ENCODE results near the gene MYCBPAP. TPM values are rescaled to one million over a fixed set of nuclear protein-coding genes. Genes with fewer than 3 reads are reported as not detected.
A peak's percentile ranks its signal among the peaks of the same experiment; 100 is the strongest.

The MYCBPAP gene
- total and polyA plus RNA-seq, 2 experiments from 2014 or later = 0.32 to 1.4 TPM

DNA sequence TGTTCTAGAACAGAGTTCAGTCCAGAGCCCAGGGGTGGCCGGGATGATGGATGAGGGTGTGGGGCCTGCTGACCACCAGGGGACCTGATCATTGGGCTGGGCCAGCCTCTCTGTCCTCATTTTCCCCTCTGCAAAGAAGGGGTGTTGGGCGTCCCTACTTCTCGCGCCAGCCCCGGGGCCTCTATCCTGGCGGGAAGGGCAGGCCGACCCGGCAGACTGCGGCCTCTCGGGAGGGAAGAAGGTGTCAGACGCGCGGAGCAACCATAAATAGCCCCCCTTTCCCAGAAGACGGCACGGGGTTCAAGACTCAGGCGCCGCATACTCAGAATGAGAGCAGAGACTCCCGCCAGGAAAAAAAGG is 50.3 kb downstream of the MYCBPAP start:
- in situ Hi-C loops (cut with MboI) = no loop called here
- H3K4me1 ChIP-seq (ENCODE audit: insufficient read depth) = peaks cover 5% of the 10 kb centered on the region; the same call in 1 of the 2 replicates

DNA sequence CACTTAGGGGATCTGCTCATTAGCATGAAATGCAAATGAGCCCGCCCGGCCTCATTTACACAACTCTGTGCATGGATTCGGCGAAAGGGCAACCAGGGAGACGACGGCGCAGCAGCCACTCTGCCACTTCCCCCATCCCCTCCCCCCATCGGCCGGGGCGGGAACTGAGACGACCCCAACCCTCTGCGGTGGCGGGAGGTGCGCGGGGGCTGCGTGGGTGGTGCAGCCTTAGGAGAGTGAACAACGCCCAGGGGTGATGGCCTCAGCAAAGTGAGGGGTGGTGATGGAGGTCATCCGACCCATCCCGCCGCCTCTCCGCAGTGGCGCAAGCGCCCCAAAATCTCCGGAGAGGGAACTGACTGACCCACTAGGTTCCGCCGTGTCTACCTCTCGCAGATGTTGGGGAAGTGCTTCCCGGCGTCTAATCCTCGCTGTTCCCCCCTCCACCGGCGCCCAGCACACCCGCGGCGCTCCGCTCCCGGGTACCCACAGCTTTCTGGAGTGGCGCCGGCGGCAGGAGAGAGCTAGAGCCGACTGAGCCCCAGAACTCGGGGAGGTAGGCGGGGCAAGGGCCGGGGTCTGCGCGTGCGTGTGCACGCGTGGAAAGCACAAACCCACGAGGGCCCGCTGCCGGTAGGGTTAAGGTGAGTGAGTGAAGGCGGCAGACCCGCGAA is 50.8 kb downstream of the MYCBPAP start:
- Histone ChIP-seq H3F3A (ENCODE audit: insufficient read depth) (peaks cover 10% of the 10 kb centered on the region), H3K79me2 (ENCODE audit: insufficient read depth) (no peaks in the 10 kb centered on the region), H3K27ac (no peak overlapping the region), H3K4me1 (ENCODE audit: insufficient read depth) (peaks cover 5% of the 10 kb centered on the region; the same call in 1 of the 2 replicates), H4K20me1 (ENCODE audit: insufficient read depth) (no peaks in the 10 kb centered on the region), H3K36me3 (ENCODE audit: low read depth) (no peaks in the 10 kb centered on the region), H2AFZ (0 out of 2 replicates have a peak overlapping the region, but pooled peaks have one; percentile 86), H3K4me2 (ENCODE audit: unreplicated experiment) (peak overlapping the region; percentile 91), H3K9ac (no peak overlapping the region), H3K9me3 (ENCODE audit: low read depth) (no peaks in the 10 kb centered on the region), H3K4me3 (peak overlapping the region; percentile 74; the same call in 1 of the 2 replicates), H3K27me3 (replicated peaks; ENCODE audit: insufficient read depth) (peaks cover 6% of the 10 kb centered on the region), H3K9me2 (ENCODE audit: insufficient read depth) (no peaks in the 10 kb centered on the region)
- WGBS, 2 experiments (ENCODE audit: low coverage in 1 of 2, low lambda C conversion rate in 2 of 2, missing lambda C conversion rate in 2 of 2) = 19 to 21% methylated on average over 50 to 55 of the region's 55 CpGs
- TF ChIP-seq EZH2 (IDR thresholded peaks at IDR 0.05; ENCODE audit: insufficient read depth, poor library complexity, severe bottlenecking) (peak; percentile 36), EZH2phosphoT487 (IDR thresholded peaks at IDR 0.05; ENCODE audit: insufficient read depth, low read depth) (no peak)
- no peak for DNase-seq
- in situ Hi-C loops (cut with MboI) = no loop called here

More for the DNA sequence above, 50.3 kb downstream of the MYCBPAP start:
- Histone ChIP-seq H3K36me3 (ENCODE audit: low read depth) (no peaks in the 10 kb centered on the region), H4K20me1 (ENCODE audit: insufficient read depth) (no peaks in the 10 kb centered on the region), H3F3A (ENCODE audit: insufficient read depth) (peaks cover 7% of the 10 kb centered on the region), H3K9me3 (ENCODE audit: low read depth) (no peaks in the 10 kb centered on the region), H3K27me3 (replicated peaks; ENCODE audit: insufficient read depth) (peaks cover 6% of the 10 kb centered on the region), H3K9ac (no peak overlapping the region), H3K79me2 (ENCODE audit: insufficient read depth) (no peaks in the 10 kb centered on the region), H3K9me2 (ENCODE audit: insufficient read depth) (no peaks in the 10 kb centered on the region), H3K4me3 (no peak overlapping the region), H2AFZ (no peak overlapping the region), H3K4me2 (ENCODE audit: unreplicated experiment) (no peak overlapping the region), H3K27ac (no peak overlapping the region)
- TF ChIP-seq EZH2 (IDR thresholded peaks at IDR 0.05; ENCODE audit: insufficient read depth, poor library complexity, severe bottlenecking) (no peak), EZH2phosphoT487 (IDR thresholded peaks at IDR 0.05; ENCODE audit: insufficient read depth, low read depth) (no peak)
- no peak for DNase-seq
- WGBS, 2 experiments (ENCODE audit: low coverage in 1 of 2, low lambda C conversion rate in 2 of 2, missing lambda C conversion rate in 2 of 2) = 75 to 79% methylated on average over 18 of the region's 18 CpGs

DNA sequence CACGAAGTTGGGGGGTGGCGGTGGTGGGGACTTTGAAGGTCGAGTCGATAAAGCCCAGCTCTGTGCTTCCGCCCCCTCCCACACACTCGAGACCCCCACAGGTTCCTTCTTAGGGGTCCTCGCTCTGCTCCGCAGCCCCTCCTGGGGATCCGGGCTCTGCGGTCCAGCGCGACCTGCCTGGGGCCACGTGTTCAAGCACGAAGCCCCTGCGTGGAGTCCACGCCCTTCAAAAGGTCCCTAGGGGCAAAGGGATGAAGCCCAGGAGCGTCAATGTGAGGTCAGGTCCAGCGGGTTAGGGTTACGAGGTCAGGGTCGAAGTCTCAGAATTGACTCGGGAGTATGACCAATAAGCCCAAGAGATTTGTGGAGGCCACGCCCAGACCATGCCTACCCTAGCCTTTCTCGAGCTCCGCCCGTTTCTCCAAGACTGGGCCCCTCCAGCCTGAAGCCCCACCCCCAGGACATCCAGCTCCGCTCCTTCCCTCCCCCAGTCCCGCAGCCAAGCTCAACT is 51.5 kb downstream of the MYCBPAP start:
- Histone ChIP-seq H3K4me2 (ENCODE audit: unreplicated experiment) (peak overlapping the region; percentile 91), H3K9ac (0 out of 2 replicates have a peak overlapping the region, but pooled peaks have one; percentile 36), H3K4me3 (peak overlapping the region; percentile 74), H3K27ac (no peak overlapping the region), H3K9me2 (ENCODE audit: insufficient read depth) (no peaks in the 10 kb centered on the region), H3K9me3 (ENCODE audit: low read depth) (no peaks in the 10 kb centered on the region), H3K4me1 (ENCODE audit: insufficient read depth) (peaks cover 9% of the 10 kb centered on the region), H4K20me1 (ENCODE audit: insufficient read depth) (no peaks in the 10 kb centered on the region), H3K79me2 (ENCODE audit: insufficient read depth) (no peaks in the 10 kb centered on the region), H3F3A (ENCODE audit: insufficient read depth) (peaks cover 10% of the 10 kb centered on the region), H3K27me3 (replicated peaks; ENCODE audit: insufficient read depth) (peaks cover 6% of the 10 kb centered on the region), H3K36me3 (ENCODE audit: low read depth) (no peaks in the 10 kb centered on the region), H2AFZ (peak overlapping the region; percentile 86)
- 5 to 7% methylated on average over 26 to 27 of the region's 27 CpGs for WGBS, 2 experiments (ENCODE audit: low coverage in 1 of 2, low lambda C conversion rate in 2 of 2, missing lambda C conversion rate in 2 of 2)
- peak; percentile 83 for DNase-seq
- TF ChIP-seq EZH2 (IDR thresholded peaks at IDR 0.05; ENCODE audit: insufficient read depth, poor library complexity, severe bottlenecking) (no peak), EZH2phosphoT487 (IDR thresholded peaks at IDR 0.05; ENCODE audit: insufficient read depth, low read depth) (no peak)
- in situ Hi-C loops (cut with MboI) = no loop called here

DNA sequence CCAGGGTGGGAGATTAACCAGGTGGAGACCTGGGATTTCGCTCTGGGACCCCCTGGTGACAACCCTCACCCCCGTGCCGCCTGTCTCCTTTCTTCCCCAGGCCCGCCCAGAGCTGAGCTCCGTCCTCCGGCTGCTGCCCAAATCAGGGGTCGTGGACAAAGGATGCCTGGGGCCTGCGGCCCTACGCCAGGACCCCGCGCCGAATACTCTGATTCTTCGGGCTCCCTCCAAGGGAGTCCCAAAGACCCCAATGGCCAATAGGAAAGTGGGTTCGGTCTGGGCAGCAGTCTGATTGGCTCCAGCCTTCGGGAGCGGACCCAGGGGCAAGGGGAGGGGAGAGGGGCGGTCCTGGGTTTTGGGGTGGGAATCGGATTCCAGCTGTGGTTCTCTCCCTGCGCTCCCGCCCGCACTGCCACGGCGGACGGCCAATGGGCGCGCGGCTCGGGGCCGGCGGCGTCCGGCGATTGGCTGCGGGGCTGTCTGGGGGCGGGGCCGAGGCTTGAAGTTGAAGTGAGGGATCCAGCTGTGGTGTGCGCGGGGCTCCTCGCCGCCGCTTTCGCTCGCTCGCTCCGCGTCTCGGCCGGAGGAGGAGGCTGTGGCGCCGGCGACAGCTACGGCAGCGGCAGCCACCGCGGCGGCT is 52.1 kb downstream of the MYCBPAP start, which contains the start of gene CACNA1G:
TSS of gene CACNA1G (plus strand) at position 531 of the 640 bp plus-strand sequence. CDS start 745 bp downstream, outside the sequence.
- Histone ChIP-seq H3K36me3 (ENCODE audit: low read depth) (no peaks in the 10 kb centered on the region), H3K4me2 (ENCODE audit: unreplicated experiment) (peak within 1 kb of the TSS; percentile 91), H4K20me1 (ENCODE audit: insufficient read depth) (no peaks in the 10 kb centered on the region), H3K27ac (no peak within 1 kb of the TSS), H3K4me1 (ENCODE audit: insufficient read depth) (peaks cover 10% of the 10 kb centered on the region), H3K9me2 (ENCODE audit: insufficient read depth) (no peaks in the 10 kb centered on the region), H3K4me3 (peak within 1 kb of the TSS; percentile 74), H3F3A (ENCODE audit: insufficient read depth) (peaks cover 10% of the 10 kb centered on the region), H3K27me3 (replicated peaks; ENCODE audit: insufficient read depth) (peaks cover 6% of the 10 kb centered on the region), H2AFZ (peak within 1 kb of the TSS; percentile 86), H3K9me3 (ENCODE audit: low read depth) (no peaks in the 10 kb centered on the region), H3K9ac (0 out of 2 replicates have a peak within 1 kb of the TSS, but pooled peaks have one; percentile 36), H3K79me2 (ENCODE audit: insufficient read depth) (no peaks in the 10 kb centered on the region)
- in situ Hi-C loops (cut with MboI) = no loop called here
- 1 to 4% methylated on average over 36 to 39 of the region's 56 CpGs for WGBS, 2 experiments (ENCODE audit: low coverage in 1 of 2, low lambda C conversion rate in 2 of 2, missing lambda C conversion rate in 2 of 2)
- DNase-seq = peak; percentile 95
- TF ChIP-seq EZH2phosphoT487 (IDR thresholded peaks at IDR 0.05; ENCODE audit: insufficient read depth, low read depth) (no peak), EZH2 (IDR thresholded peaks at IDR 0.05; ENCODE audit: insufficient read depth, poor library complexity, severe bottlenecking) (no peak)
